ENCODE data around the gene ZNF609. TPM values are rescaled to one million over a fixed set of nuclear protein-coding genes. Genes with fewer than 3 reads are reported as not detected.

The ZNF609 gene
- total RNA-seq, 1 experiment from 2014 or later: 35.0 TPM

DNA sequence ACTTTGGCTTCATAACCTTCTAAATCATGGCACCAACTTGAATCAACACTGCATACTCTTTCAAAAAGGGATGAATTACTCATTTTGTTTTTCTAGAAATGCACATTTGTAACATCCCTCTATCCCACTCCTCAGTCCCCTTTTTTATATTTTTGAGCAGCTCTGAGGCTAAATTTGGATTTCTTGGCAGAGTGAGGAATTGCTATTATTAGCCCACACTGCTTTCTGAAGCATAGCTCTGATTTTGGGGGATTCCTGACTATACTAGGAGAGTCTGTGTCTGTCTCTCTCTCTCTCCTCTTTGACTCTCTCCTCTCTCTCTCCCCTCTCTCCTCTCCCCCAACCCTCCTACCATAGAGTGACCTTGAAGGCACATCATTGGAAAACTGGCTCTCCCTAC is 238.4 kb downstream of the ZNF609 start:
- intact Hi-C loops (cut with micrococcal nuclease; ENCODE audit: unreplicated experiment): no loop called here
- no peak overlapping the region for H3K4me3 ChIP-seq (ENCODE audit: low read depth, low read length, poor library complexity, severe bottlenecking)
- H3K9me3 ChIP-seq (ENCODE audit: low read depth, low read length, poor library complexity, severe bottlenecking): no peaks in the 10 kb centered on the region
- ChIA-PET CTCF (no interaction called here), POLR2A (ENCODE audit: low non-redundant PET) (no interaction called here)
- peaks cover 51% of the 10 kb centered on the region for H3K4me1 ChIP-seq (ENCODE audit: insufficient read depth, low read length, poor library complexity, severe bottlenecking)
- no peak for DNase-seq (ENCODE audit: low spot score)
- TF ChIP-seq, protein P1, sequence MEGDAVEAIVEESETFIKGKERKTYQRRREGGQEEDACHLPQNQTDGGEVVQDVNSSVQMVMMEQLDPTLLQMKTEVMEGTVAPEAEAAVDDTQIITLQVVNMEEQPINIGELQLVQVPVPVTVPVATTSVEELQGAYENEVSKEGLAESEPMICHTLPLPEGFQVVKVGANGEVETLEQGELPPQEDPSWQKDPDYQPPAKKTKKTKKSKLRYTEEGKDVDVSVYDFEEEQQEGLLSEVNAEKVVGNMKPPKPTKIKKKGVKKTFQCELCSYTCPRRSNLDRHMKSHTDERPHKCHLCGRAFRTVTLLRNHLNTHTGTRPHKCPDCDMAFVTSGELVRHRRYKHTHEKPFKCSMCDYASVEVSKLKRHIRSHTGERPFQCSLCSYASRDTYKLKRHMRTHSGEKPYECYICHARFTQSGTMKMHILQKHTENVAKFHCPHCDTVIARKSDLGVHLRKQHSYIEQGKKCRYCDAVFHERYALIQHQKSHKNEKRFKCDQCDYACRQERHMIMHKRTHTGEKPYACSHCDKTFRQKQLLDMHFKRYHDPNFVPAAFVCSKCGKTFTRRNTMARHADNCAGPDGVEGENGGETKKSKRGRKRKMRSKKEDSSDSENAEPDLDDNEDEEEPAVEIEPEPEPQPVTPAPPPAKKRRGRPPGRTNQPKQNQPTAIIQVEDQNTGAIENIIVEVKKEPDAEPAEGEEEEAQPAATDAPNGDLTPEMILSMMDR (conservative IDR thresholded peaks at IDR 0.05; ENCODE audit: low read depth, low read length): no peak
- TF ChIP-seq EZH2 (IDR thresholded peaks at IDR 0.05; ENCODE audit: borderline replicate concordance, low read depth, low read length, poor library complexity, severe bottlenecking): no peak
- no peak overlapping the region for H3K27ac ChIP-seq (ENCODE audit: low read depth, low read length, poor library complexity, severe bottlenecking)
- no TSS peak for BruUV-seq (replicated peaks)
- no peaks in the 10 kb centered on the region for H3K27me3 ChIP-seq (replicated peaks; ENCODE audit: insufficient read depth, low read depth, low read length, poor library complexity)
- no peaks in the 10 kb centered on the region for H3K36me3 ChIP-seq (ENCODE audit: insufficient read depth, low read length, poor library complexity, severe bottlenecking)

DNA sequence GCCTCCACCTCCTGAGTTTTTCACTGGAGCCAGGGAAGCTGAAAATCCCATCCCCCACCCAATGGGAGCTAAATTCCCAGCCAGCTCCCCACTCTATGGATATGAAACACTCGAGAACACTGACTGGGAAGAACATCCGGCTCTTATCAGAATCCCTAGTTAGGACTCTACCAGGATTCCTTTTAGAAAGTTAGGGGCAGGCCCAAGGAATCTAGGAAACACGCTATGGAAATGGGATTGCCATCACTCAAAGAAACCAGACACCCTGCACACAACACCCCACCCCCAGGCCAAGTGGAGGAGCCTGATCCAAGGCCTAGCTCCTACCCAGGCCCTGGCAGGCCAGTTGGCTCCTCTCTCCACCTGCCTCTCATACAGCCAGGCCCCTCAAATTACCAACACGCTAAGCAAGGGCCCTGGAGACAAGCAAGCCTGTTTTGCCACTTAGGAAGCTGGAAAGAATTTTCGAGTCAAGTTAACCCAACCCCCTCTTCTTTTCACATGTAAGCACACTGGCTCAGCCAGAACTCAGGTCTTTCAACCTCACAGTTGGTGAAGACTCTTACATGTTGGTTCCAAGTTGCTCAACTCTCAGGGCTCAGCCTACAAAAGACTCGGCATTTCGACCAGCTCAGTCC is 239.5 kb downstream of the ZNF609 start:
- intact Hi-C loops (cut with micrococcal nuclease; ENCODE audit: unreplicated experiment): no loop called here
- no peak for DNase-seq (ENCODE audit: low spot score)
- POLR2A ChIA-PET (ENCODE audit: low non-redundant PET): no interaction called here
- H3K27ac ChIP-seq (ENCODE audit: low read depth, low read length, poor library complexity, severe bottlenecking): peak overlapping the region; percentile 18
- H3K27me3 ChIP-seq (replicated peaks; ENCODE audit: insufficient read depth, low read depth, low read length, poor library complexity): no peaks in the 10 kb centered on the region
- no peaks in the 10 kb centered on the region for H3K9me3 ChIP-seq (ENCODE audit: low read depth, low read length, poor library complexity, severe bottlenecking)
- peaks cover 51% of the 10 kb centered on the region for H3K4me1 ChIP-seq (ENCODE audit: insufficient read depth, low read length, poor library complexity, severe bottlenecking)
- no peak overlapping the region for H3K4me3 ChIP-seq (ENCODE audit: low read depth, low read length, poor library complexity, severe bottlenecking)
- TF ChIP-seq EZH2 (IDR thresholded peaks at IDR 0.05; ENCODE audit: borderline replicate concordance, low read depth, low read length, poor library complexity, severe bottlenecking): no peak
- H3K36me3 ChIP-seq (ENCODE audit: insufficient read depth, low read length, poor library complexity, severe bottlenecking): no peaks in the 10 kb centered on the region
- no TSS peak for BruUV-seq (replicated peaks)
- CTCF ChIA-PET: interaction anchor here (1.3 kb wide), 1 partner anchor 13 kb away, joined by 4 read pairs; no protein-coding TSS in a partner anchor

DNA sequence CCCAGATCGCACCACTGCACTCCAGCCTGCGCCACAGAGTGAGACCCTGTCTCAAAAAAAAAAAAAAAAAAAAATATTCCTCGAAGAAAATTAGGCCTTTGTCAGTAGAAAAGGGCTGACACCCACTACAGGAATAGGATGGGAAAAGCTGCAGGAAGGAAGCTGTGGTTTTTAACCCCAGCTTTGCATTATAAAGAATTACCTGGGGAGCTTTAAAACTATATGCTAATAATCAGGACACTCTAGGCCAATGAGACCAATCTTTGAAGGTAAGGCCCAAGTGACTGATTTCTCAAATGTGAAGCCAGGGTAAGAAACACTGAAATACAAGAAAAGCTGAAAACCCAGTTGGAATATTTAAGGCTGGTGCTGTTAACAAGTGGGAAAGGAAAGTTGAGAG is 240.7 kb downstream of the ZNF609 start:
- Histone ChIP-seq H3K27ac (ENCODE audit: low read depth, low read length, poor library complexity, severe bottlenecking) (no peak overlapping the region), H3K4me1 (ENCODE audit: insufficient read depth, low read length, poor library complexity, severe bottlenecking) (peaks cover 42% of the 10 kb centered on the region), H3K36me3 (ENCODE audit: insufficient read depth, low read length, poor library complexity, severe bottlenecking) (no peaks in the 10 kb centered on the region), H3K4me3 (ENCODE audit: low read depth, low read length, poor library complexity, severe bottlenecking) (peak overlapping the region; percentile 71), H3K9me3 (ENCODE audit: low read depth, low read length, poor library complexity, severe bottlenecking) (no peaks in the 10 kb centered on the region), H3K27me3 (replicated peaks; ENCODE audit: insufficient read depth, low read depth, low read length, poor library complexity) (no peaks in the 10 kb centered on the region)
- TF ChIP-seq, protein P1 (conservative IDR thresholded peaks at IDR 0.05; ENCODE audit: low read depth, low read length): no peak
- no peak for TF ChIP-seq EZH2 (IDR thresholded peaks at IDR 0.05; ENCODE audit: borderline replicate concordance, low read depth, low read length, poor library complexity, severe bottlenecking)
- ChIA-PET CTCF (interaction anchor here (0.8 to 1.3 kb wide), 2 partner anchors 14 to 551 kb away, joined by 4 to 8 read pairs; no protein-coding TSS in a partner anchor), POLR2A (ENCODE audit: low non-redundant PET) (no interaction called here)
- DNase-seq (ENCODE audit: low spot score): no peak
- intact Hi-C loops (cut with micrococcal nuclease; ENCODE audit: unreplicated experiment): no loop called here
- BruUV-seq (replicated peaks): no TSS peak

All from A673 (cell line).